HT1080 (cell line): ENCODE data around the gene SERPINE2. TPM values are rescaled to one million over a fixed set of nuclear protein-coding genes. Genes with fewer than 3 reads are reported as not detected.

ENCODE experiments used
- DNase-seq: peaks from one replicate; pipeline ENCODE4 v3.0.0-alpha.2; 2015; ENCODE audit warnings: low read depth
- total RNA-seq: library from RNA; depleted of rRNA; stranded (reverse); fragments of >200 nt; shearing (Covaris generic); gene quantifications from 2 replicates; pipeline ENCODE4 v1.2.3, GENCODE V29; 2014

The SERPINE2 gene
- total RNA-seq, 1 experiment from 2014 or later: 188 TPM

- no peak for DNase-seq
Measured at GRCh38 chr2:223978451-223978850, 60.6 kb downstream of the SERPINE2 start.

GRCh38 chr2:223976635-223977226 is 62.4 kb downstream of the SERPINE2 start:
- DNase-seq: peak; percentile 73

GRCh38 chr2:223973606-223974005 is 65.5 kb downstream of the SERPINE2 start:
- no peak for DNase-seq

- DNase-seq: no peak
Measured at GRCh38 chr2:223972656-223973102, 66.4 kb downstream of the SERPINE2 start.

- DNase-seq: no peak
Measured at GRCh38 chr2:223971731-223972130, 67.4 kb downstream of the SERPINE2 start.

GRCh38 chr2:223970343-223971128 is 68.5 kb downstream of the SERPINE2 start:
- DNase-seq: peak; percentile 46

- DNase-seq: no peak
Measured at GRCh38 chr2:223969856-223970255, 69.2 kb downstream of the SERPINE2 start.

- no peak for DNase-seq
Measured at GRCh38 chr2:223969315-223969714, 69.8 kb downstream of the SERPINE2 start.

- DNase-seq: no peak
Measured at GRCh38 chr2:223967981-223968380, 71.1 kb downstream of the SERPINE2 start.

- DNase-seq: no peak
Measured at GRCh38 chr2:223959688-223960087, 79.4 kb downstream of the SERPINE2 start.

- DNase-seq: peak; percentile 90
Measured at GRCh38 chr2:223957092-223957851, 81.8 kb downstream of the SERPINE2 start, which contains the start of gene MRPL44. Gene MRPL44 (plus strand): TSS chr2:223957463. CDS start chr2:223957473, 10 bp downstream.

GRCh38 chr2:223956300-223956699 is 82.8 kb downstream of the SERPINE2 start:
- DNase-seq: no peak

GRCh38 chr2:223954401-223954800 is 84.7 kb downstream of the SERPINE2 start:
- DNase-seq: peak; percentile 81

GRCh38 chr2:223952280-223952968 is 86.7 kb downstream of the SERPINE2 start:
- no peak for DNase-seq

- no peak for DNase-seq
Measured at GRCh38 chr2:223950448-223951347, 88.4 kb downstream of the SERPINE2 start.

GRCh38 chr2:223949241-223949840 is 89.7 kb downstream of the SERPINE2 start:
- DNase-seq: no peak

GRCh38 chr2:223947711-223948205 is 91.3 kb downstream of the SERPINE2 start:
- DNase-seq: no peak

- no peak for DNase-seq
Measured at GRCh38 chr2:223945755-223946154, 93.3 kb downstream of the SERPINE2 start.

- peak; percentile 87 for DNase-seq
Measured at GRCh38 chr2:223944703-223945531, 94.2 kb downstream of the SERPINE2 start, which contains the start of gene WDFY1. Gene WDFY1 (minus strand): TSS chr2:223945335. CDS start chr2:223945284, 51 bp downstream.
